Duodenal mucosa (tissue), 2 donors: ENCODE measurements around the gene PODXL2.

Source experiments
- H3K27ac ChIP-seq: one replicate; pipeline ENCODE4 v1.7.0; 2013; ENCODE audit warnings: low read depth, low read length
- H3K27me3 ChIP-seq, 2 donors: one replicate each; pipeline ENCODE4 v1.7.0; 2013; ENCODE audit warnings: low read length in 2 of 2, control low read depth in 1 of 2; ENCODE audit not compliant: insufficient read depth in 2 of 2, control insufficient read depth in 1 of 2
- H3K36me3 ChIP-seq, 2 donors: one replicate each; pipeline ENCODE4 v1.7.0; 2013; ENCODE audit warnings: low read length in 2 of 2, control low read depth in 1 of 2; ENCODE audit not compliant: insufficient read depth in 2 of 2, control insufficient read depth in 1 of 2
- H3K4me1 ChIP-seq, 2 donors: one replicate each; pipeline ENCODE4 v1.7.0; 2013; ENCODE audit warnings: low read length in 2 of 2, control low read depth in 1 of 2; ENCODE audit not compliant: insufficient read depth in 2 of 2, control insufficient read depth in 1 of 2
- H3K4me3 ChIP-seq, 2 donors: one replicate each; pipeline ENCODE4 v1.7.0; 2013; ENCODE audit warnings: low read length in 2 of 2, low read depth in 1 of 2
- H3K9ac ChIP-seq, 2 donors: one replicate each; pipeline ENCODE4 v1.7.0; 2013; ENCODE audit warnings: low read length in 2 of 2, low read depth in 1 of 2
- H3K9me3 ChIP-seq, 2 donors: one replicate each; pipeline ENCODE4 v1.7.0; 2013; ENCODE audit warnings: low read length in 2 of 2, control low read depth in 1 of 2; ENCODE audit not compliant: control insufficient read depth in 1 of 2

Gene PODXL2

GRCh38 chr3:127714125-127714571, 85.2 kb downstream of the PODXL2 start:
- Histone ChIP-seq H3K36me3 (peaks cover 0 to 25% of the 10 kb centered on the region in 2 donors), H3K27me3 (no peaks in the 10 kb centered on the region), H3K9me3 (no peaks in the 10 kb centered on the region), H3K4me3 (no peak overlapping the region), H3K4me1 (no peaks in the 10 kb centered on the region), H3K27ac (no peak overlapping the region), H3K9ac (no peak overlapping the region)

- Histone ChIP-seq H3K27ac (no peak overlapping the region), H3K4me3 (no peak overlapping the region), H3K4me1 (no peaks in the 10 kb centered on the region), H3K9me3 (no peaks in the 10 kb centered on the region), H3K27me3 (no peaks in the 10 kb centered on the region), H3K9ac (no peak overlapping the region), H3K36me3 (peaks cover 0 to 25% of the 10 kb centered on the region in 2 donors)
Observed at GRCh38 chr3:127714866-127715265, 85.9 kb downstream of the PODXL2 start.

- Histone ChIP-seq H3K27me3 (no peaks in the 10 kb centered on the region), H3K9ac (no peak overlapping the region), H3K27ac (no peak overlapping the region), H3K4me3 (no peak overlapping the region), H3K36me3 (peaks cover 0 to 26% of the 10 kb centered on the region in 2 donors), H3K4me1 (no peaks in the 10 kb centered on the region), H3K9me3 (no peaks in the 10 kb centered on the region)
Observed at GRCh38 chr3:127715532-127715931, 86.5 kb downstream of the PODXL2 start.

- H3K36me3 ChIP-seq, result peaks cover 0 to 26% of the 10 kb centered on the region in 2 donors
- no peaks in the 10 kb centered on the region for H3K9me3 ChIP-seq
- no peak overlapping the region for H3K9ac ChIP-seq
- no peaks in the 10 kb centered on the region for H3K4me1 ChIP-seq
- no peaks in the 10 kb centered on the region for H3K27me3 ChIP-seq
- no peak overlapping the region for H3K27ac ChIP-seq
- H3K4me3 ChIP-seq, result no peak overlapping the region
Observed at GRCh38 chr3:127716384-127716783, 87.4 kb downstream of the PODXL2 start.

GRCh38 chr3:127717357-127718244, 88.6 kb downstream of the PODXL2 start:
- no peak overlapping the region for H3K27ac ChIP-seq
- no peaks in the 10 kb centered on the region for H3K27me3 ChIP-seq
- H3K9ac ChIP-seq, result no peak overlapping the region
- no peaks in the 10 kb centered on the region for H3K4me1 ChIP-seq
- no peak overlapping the region for H3K4me3 ChIP-seq
- peaks cover 0 to 28% of the 10 kb centered on the region in 2 donors for H3K36me3 ChIP-seq
- H3K9me3 ChIP-seq, result no peaks in the 10 kb centered on the region

- Histone ChIP-seq H3K9me3 (no peaks in the 10 kb centered on the region), H3K4me1 (no peaks in the 10 kb centered on the region), H3K36me3 (peaks cover 0 to 28% of the 10 kb centered on the region in 2 donors), H3K27me3 (no peaks in the 10 kb centered on the region), H3K4me3 (no peak overlapping the region), H3K27ac (no peak overlapping the region), H3K9ac (no peak overlapping the region)
Observed at GRCh38 chr3:127718245-127718915, 89.4 kb downstream of the PODXL2 start.

GRCh38 chr3:127718916-127719290, 89.9 kb downstream of the PODXL2 start:
- H3K4me3 ChIP-seq, result no peak overlapping the region
- no peaks in the 10 kb centered on the region for H3K27me3 ChIP-seq
- H3K4me1 ChIP-seq, result no peaks in the 10 kb centered on the region
- no peak overlapping the region for H3K27ac ChIP-seq
- no peak overlapping the region for H3K9ac ChIP-seq
- no peaks in the 10 kb centered on the region for H3K9me3 ChIP-seq
- H3K36me3 ChIP-seq, result peaks cover 0 to 28% of the 10 kb centered on the region in 2 donors

GRCh38 chr3:127719369-127719768, 90.4 kb downstream of the PODXL2 start:
- H3K9me3 ChIP-seq, result no peaks in the 10 kb centered on the region
- H3K9ac ChIP-seq, result no peak overlapping the region
- H3K4me3 ChIP-seq, result no peak overlapping the region
- H3K4me1 ChIP-seq, result no peaks in the 10 kb centered on the region
- H3K27ac ChIP-seq, result no peak overlapping the region
- H3K27me3 ChIP-seq, result no peaks in the 10 kb centered on the region
- peaks cover 0 to 25% of the 10 kb centered on the region in 2 donors for H3K36me3 ChIP-seq

- H3K27ac ChIP-seq, result no peak overlapping the region
- no peaks in the 10 kb centered on the region for H3K4me1 ChIP-seq
- no peak overlapping the region for H3K4me3 ChIP-seq
- H3K27me3 ChIP-seq, result no peaks in the 10 kb centered on the region
- H3K36me3 ChIP-seq, result peaks cover 0 to 20% of the 10 kb centered on the region in 2 donors
- H3K9me3 ChIP-seq, result no peaks in the 10 kb centered on the region
- no peak overlapping the region for H3K9ac ChIP-seq
Observed at GRCh38 chr3:127720161-127720823, 91.3 kb downstream of the PODXL2 start.
